Measurements from ENCODE around the gene SYNC.
"Not testable (repeated sequence)": the region's sequence is repeated elsewhere in the genome, so short reads cannot be mapped to it uniquely, and the experiment has no call there.

- TF ChIP-seq CTCF (IDR thresholded peaks at IDR 0.05; ENCODE audit: poor library complexity); EZH2 (IDR thresholded peaks at IDR 0.05; ENCODE audit: borderline replicate concordance): not testable (repeated sequence)
Measured at GRCh38 chr1:32668716-32669115, 33.9 kb downstream of the SYNC start.
